SHP77 (cell line): ENCODE results near the gene SLC5A1.

Experiments
- DNase-seq, 2 experiments: peaks; one replicate each; lab custom pipeline; 2025; lab: John Stamatoyannopoulos, UW

The SLC5A1 gene

DNA sequence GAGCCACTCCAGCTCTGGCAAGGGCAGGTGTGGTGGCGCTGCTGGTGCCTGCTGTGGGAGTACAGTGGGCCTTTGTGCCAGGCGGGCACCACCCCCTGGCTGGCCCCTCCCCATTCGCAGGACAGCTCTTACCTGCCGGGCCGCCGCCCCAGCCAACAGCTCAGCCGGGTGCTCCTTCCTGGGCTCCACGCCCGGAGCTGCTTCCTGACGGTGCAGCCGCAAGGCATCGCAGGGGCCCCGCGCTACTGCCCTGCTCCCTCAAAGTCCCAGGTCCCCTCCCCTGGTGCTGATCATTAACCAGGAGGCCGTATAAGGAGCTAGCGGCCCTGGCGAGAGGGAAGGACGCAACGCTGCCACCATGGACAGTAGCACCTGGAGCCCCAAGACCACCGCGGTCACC is at the start of gene SLC5A1:
TSS of gene SLC5A1 (plus strand) at position 338 of the 400 bp plus-strand sequence. CDS start at position 359, 21 bp downstream.
- no peak for DNase-seq

- no peak for DNase-seq
Measured at GRCh38 chr22:31995046-31995445, 48.0 kb upstream of the SLC5A1 start.

DNA sequence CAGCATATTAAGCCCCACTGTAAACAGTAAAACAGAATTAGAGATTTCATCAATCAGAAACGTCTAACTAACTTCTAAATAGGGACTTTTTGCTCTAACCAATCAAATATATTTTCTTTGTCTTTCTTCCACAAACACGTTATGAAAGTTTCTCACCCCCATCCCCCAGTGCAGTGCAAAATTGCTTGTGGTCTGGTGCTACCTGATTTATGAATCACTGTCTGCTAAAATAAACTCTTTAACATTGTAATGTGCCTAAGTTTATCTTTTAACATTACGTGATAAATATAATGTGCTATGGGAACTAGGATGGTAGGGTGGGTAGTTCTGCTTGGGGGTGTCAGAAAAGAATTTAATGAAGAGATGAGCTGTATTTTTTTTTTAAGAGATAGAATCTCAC is 47.3 kb upstream of the SLC5A1 start:
- no peak for DNase-seq

DNA sequence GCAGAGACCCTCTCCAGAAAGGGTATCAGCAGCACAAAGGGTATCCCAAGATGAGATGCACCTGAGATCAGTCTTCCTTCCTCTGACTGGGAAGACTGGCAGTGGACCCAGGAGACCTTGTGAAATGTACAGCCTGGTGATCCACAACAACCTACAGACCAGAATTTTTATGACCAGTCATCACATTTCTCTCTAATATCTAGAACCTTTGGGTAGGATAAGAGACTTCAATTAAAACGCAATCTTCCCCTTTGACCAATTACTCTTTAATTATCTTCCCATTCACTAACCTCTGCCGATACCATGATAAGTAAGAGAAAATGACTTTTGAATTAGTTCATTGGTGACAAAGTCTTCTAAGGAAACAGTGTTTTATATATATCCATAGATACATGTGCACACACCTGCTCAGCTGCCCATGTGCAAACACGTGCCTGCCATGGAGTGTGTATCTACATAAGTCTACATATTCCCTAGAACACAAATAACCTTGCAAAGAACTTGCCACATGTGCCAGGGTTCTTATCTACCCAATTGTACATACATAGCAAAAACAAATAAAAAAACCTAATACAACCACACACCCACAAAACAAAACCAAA is 44.2 kb upstream of the SLC5A1 start:
- no peak for DNase-seq

DNA sequence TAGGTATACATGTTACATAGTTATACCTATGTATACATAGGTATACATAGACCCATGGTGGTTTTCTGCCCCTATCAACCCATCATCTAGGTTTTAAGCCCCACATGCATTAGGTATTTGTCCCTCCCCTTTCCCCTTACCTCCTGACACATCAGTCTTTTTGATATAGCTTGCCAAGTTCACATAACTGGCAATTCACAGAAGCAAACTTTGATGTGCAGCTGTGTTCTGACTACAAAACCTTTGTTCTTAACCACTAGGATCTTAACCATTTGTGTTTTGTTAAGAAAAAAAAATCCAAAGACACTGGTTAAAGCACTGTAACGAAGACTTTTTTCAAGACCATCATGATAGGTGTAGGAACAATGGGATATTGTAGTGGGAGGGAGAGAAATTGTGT is 42.9 kb upstream of the SLC5A1 start:
- no peak for DNase-seq

- DNase-seq, result no peak
Measured at GRCh38 chr22:32005453-32005852, 37.6 kb upstream of the SLC5A1 start.

GRCh38 chr22:32013200-32013599 is 29.9 kb upstream of the SLC5A1 start:
- DNase-seq, result no peak

DNA sequence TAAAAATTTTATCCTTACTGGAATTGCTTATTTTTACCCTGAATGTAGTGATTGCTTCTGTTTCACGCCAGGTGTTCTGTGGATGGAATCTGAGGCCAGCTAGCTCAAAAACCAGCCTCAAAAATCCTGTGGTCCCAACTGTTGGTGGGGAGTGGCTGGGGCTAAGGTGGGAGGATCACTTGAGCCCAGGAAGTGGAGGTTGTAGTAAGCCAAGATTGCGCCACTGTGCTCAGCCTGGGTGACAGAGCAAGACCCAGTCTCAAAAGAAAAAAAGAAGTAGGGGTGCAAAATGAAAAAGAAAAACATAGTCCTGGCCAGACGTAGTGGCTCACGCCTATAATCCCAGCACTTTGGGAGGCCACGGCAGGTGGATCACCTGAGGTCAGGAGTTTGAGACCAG is 27.0 kb upstream of the SLC5A1 start:
- DNase-seq, result no peak

- no peak for DNase-seq
Measured at GRCh38 chr22:32018056-32018455, 25.0 kb upstream of the SLC5A1 start.

DNA sequence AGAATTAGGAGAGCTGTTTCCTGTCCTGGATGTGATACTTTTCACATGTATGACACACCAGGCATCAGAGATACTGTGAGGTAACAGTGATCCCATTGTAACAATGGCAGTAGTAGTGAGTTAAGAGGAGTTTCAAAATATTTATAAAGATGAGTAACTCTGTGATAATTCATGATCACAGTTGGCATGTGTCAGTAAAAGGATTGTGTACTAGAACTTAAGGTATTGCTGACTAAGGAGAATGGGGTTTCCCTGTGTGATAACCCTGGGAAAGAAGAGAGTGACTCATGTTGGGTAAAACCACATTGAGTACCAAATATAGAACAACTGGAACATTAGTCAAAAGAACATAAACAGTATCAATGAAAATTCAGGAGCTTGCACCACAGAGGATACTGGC is 22.9 kb upstream of the SLC5A1 start:
- DNase-seq, result no peak

GRCh38 chr22:32021716-32022115 is 21.3 kb upstream of the SLC5A1 start:
- DNase-seq, result no peak

DNA sequence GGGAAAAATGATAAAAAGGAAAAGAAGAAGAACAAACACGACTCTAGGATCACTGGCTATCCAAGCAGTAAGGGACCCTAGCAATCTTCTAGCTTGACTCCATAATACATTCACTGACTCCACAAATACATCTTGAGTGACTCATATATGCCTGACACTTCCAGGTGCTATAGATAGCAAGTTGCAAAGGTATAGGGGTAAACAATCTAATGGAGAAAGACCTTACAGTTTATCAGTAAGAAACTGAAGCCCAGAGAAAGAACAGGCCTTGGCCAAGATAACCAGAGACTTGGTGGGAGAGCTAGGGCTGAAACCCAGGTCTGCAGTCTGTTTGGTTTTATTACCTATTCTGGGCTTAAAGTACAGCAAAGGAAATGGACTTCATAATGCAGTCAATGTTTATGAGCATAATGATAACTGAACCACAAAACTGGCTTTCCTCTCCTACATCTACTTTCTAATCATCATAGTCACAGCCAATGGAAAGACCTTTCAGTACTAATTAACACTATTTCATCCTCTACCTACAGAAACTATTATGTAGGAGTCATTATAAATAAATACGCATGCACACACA is 19.7 kb upstream of the SLC5A1 start:
- no peak for DNase-seq

DNA sequence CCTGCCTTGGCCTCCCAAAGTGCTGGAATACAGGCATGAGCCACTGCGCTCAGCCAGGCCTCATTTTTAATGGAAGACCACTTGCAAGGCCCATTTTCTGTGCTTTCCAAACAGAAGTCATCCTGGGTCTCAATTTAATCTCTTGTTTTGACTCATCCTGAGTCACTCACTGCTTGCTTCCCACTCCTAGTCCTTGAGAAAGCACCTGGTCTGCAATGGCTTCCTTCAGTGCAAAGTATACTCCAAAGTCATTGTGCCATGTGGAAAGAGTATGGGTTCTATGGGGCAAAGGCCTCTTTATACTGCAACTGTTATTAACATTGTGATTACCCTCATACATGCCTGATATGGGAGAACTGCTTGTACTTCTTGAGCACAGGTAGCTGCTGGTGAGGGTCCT is 18.3 kb upstream of the SLC5A1 start:
- DNase-seq, result no peak

DNA sequence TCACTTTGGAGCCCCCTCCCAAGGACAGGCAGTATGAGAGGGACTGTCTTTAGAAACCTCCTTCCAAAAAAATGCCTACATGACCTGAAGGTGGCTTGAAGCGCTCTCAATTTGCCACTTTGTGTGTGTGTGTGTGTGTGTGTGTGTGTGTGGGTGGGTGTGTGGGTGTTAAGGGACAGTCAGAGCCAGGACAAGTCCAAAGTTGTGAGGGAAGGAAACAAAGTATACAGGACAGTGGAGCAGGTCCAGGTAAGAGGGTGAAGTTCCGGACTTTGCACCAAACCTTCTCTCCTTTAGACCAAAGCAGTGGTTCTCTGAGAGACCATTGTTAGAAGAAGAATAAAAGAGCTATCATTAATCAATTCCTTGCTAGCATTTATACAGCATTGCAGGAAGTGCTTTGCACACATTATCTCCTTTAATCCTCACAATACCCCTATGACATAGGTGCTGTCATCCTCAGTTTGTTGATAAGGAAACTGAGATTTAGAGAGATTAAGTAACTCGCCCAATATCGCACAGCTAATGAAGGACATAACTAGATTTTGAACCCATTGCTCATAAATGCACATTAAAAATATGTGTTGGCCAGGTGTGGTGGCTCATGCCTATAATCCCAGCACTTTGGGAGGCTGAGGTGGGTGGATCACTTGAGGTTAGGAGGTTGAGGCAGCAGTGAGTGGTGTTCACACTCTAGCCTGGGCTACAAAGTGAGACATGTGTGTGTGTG is 12.4 kb upstream of the SLC5A1 start:
- DNase-seq, result no peak

- no peak for DNase-seq
Measured at GRCh38 chr22:32031466-32031865, 11.6 kb upstream of the SLC5A1 start.

DNA sequence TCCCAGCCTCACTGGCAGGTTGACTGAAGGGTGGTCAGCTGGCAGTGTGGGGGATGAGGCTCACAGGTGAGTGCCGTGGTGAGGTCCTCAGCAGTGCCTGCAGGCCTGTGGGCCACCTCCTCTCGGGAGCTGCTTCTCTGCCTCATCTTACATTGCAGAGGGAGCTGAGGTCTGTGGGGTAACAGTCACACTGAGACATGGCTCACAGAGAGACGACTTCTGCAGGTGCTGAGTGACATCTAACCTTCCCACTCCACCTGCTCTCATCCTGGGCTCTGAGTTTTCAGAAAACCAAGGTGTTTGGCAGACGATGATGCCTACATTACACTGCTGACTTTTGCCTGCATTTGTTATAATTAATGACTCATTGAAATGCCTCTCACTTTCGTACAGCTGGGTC is 8.8 kb upstream of the SLC5A1 start:
- DNase-seq, result no peak

GRCh38 chr22:32037236-32037635 is 5.8 kb upstream of the SLC5A1 start:
- no peak for DNase-seq

GRCh38 chr22:32040324-32040904 is 2.6 kb upstream of the SLC5A1 start:
- no peak for DNase-seq

GRCh38 chr22:32043391-32043790 is 330 bp downstream of the SLC5A1 start:
- DNase-seq, result no peak

DNA sequence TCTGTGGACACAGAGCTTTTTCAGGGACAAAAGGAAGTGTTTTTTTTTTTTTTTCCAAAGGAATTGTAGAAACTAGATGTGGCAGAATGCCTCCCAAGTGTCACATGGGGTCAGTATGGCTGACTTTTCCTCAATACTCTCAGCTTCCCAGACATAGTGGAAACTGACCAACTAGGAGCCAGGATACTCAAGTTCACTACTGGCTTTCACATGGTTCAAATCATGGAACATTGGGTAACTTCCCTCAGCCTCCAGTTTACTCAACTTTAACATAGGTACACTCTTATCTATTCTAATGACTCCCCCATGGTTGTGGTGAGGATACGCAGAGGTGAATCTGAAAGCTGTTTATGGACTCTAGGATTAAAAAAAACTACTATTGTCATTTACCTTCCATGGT is 1.4 kb downstream of the SLC5A1 start:
- no peak for DNase-seq

- no peak for DNase-seq
Measured at GRCh38 chr22:32044913-32045312, 1.9 kb downstream of the SLC5A1 start.

- DNase-seq, result no peak
Measured at GRCh38 chr22:32048069-32048468, 5.0 kb downstream of the SLC5A1 start.
